ENCODE measurements around the gene TPST2. TPM values are rescaled to one million over a fixed set of nuclear protein-coding genes. Genes with fewer than 3 reads are reported as not detected.

The TPST2 gene
- total RNA-seq, 1 experiment from 2014 or later, result 11.8 TPM

DNA sequence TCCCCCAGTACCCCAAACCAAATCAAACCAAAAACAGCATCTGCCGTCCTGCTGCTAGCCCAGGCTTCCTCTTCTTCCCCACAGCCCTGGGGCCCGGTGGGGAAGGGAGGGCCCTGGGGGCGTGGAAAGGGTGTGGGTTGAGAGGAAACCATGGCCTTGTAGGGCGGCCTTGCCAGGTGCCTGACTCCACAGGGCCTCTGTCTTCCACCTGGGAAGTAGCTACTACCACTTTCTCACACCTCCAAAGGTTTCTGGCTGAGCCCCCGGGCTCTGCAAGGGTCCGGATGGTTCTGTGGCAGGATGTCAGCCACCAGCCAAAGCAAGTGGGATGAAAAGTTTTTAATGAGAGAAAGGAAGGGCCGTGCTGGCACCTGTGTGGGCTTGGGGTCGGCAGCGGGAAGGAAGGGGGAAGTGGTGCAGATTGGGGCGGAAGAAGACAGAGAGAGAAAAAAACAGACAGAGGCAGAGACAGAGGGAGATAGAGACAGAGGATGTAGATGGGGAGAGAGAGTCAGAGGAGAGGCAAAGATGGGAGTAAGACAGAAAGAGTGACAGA lies 10.5 kb downstream of the TPST2 start:
- no peak overlapping the region for H3K4me2 ChIP-seq (ENCODE audit: low read length)
- DNase-seq (ENCODE audit: low read depth, low spot score) (no peak), ATAC-seq (no peak)
- H3K9me2 ChIP-seq (ENCODE audit: insufficient read depth), result no peaks in the 10 kb centered on the region
- no peak overlapping the region for H3K4me3 ChIP-seq (replicated peaks in 1 of 2; ENCODE audit: low read depth in 1 of 2, low read length in 2 of 2)
- H3K27me3 ChIP-seq (ENCODE audit: insufficient read depth, low read length), result no peaks in the 10 kb centered on the region
- TF ChIP-seq, protein P1, sequence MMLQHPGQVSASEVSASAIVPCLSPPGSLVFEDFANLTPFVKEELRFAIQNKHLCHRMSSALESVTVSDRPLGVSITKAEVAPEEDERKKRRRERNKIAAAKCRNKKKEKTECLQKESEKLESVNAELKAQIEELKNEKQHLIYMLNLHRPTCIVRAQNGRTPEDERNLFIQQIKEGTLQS (IDR thresholded peaks at IDR 0.05), result no peak
- no peak for TF ChIP-seq ELF1 (IDR thresholded peaks at IDR 0.05; ENCODE audit: borderline replicate concordance, low read depth)
- ChIA-PET POLR2A (no interaction called here), CTCF (no interaction called here), RAD21 (ENCODE audit: low non-redundant PET in 1 of 2, low total read pairs in 2 of 2, uncharacterized antibody in 2 of 2, unreplicated experiment in 2 of 2) (no interaction called here)
- H3K27ac ChIP-seq (ENCODE audit: low read depth, low read length), result no peak overlapping the region
- H3K79me2 ChIP-seq (ENCODE audit: insufficient read depth, low read length), result 0 out of 2 replicates have a peak, but pooled peaks cover 2% of the 10 kb centered on the region
- H3K4me1 ChIP-seq (ENCODE audit: control insufficient read depth in 1 of 2, insufficient read depth in 2 of 2, low read length in 2 of 2), result no peaks in the 10 kb centered on the region
- no TSS peak for BruUV-seq (replicated peaks)
- H3K36me3 ChIP-seq (ENCODE audit: control insufficient read depth in 1 of 2, insufficient read depth in 2 of 2, low read length in 2 of 2), result no peaks in the 10 kb centered on the region
- H2AFZ ChIP-seq (ENCODE audit: low read depth, low read length, poor library complexity, severe bottlenecking), result no peak overlapping the region
- no peaks in the 10 kb centered on the region for H4K20me1 ChIP-seq (ENCODE audit: insufficient read depth)
- intact Hi-C loops (cut with micrococcal nuclease), result no loop called here
- H3K9ac ChIP-seq (ENCODE audit: low read length), result no peak overlapping the region
- H3K9me3 ChIP-seq (ENCODE audit: control insufficient read depth in 1 of 2, insufficient read depth in 1 of 2, low read depth in 1 of 2, low read length in 2 of 2), result no peaks in the 10 kb centered on the region

DNA sequence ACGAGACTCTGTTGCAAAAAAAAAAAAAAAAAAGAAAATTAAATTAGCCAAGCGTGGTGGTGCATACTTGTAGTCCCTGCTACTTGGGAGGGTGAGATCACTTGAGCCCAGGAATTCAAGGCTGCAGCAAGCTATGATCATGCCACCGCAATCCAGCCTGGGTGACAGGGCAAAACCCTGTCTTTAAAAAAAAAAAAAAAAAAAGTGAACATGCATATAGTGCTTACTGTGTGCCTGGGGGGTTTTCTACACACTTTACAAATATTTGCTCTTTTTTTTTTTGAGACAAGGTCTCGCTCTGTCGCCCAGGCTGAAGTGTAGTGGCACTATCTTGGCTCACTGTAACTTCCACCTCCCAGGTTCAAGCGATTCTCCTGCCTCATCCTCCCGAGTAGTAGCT lies 12.9 kb downstream of the TPST2 start:
- no peaks in the 10 kb centered on the region for H4K20me1 ChIP-seq (ENCODE audit: insufficient read depth)
- H3K27me3 ChIP-seq (ENCODE audit: insufficient read depth, low read length), result no peaks in the 10 kb centered on the region
- ATAC-seq, result no peak
- ChIA-PET RAD21 (ENCODE audit: low non-redundant PET in 1 of 2, low total read pairs in 2 of 2, uncharacterized antibody in 2 of 2, unreplicated experiment in 2 of 2) (no interaction called here), POLR2A (no interaction called here), CTCF (no interaction called here)
- no peaks in the 10 kb centered on the region for H3K4me1 ChIP-seq (ENCODE audit: control insufficient read depth in 1 of 2, insufficient read depth in 2 of 2, low read length in 2 of 2)
- no TSS peak for BruUV-seq (replicated peaks)
- H3K4me3 ChIP-seq (replicated peaks in 1 of 2; ENCODE audit: low read depth in 1 of 2, low read length in 2 of 2), result no peak overlapping the region
- intact Hi-C loops (cut with micrococcal nuclease), result no loop called here
- no peak overlapping the region for H3K9ac ChIP-seq (ENCODE audit: low read length)
- no peaks in the 10 kb centered on the region for H3K9me2 ChIP-seq (ENCODE audit: insufficient read depth)
- no peak overlapping the region for H3K4me2 ChIP-seq (ENCODE audit: low read length)
- DNase-seq (ENCODE audit: low read depth, low spot score), result no peak
- no peaks in the 10 kb centered on the region for H3K9me3 ChIP-seq (ENCODE audit: control insufficient read depth in 1 of 2, insufficient read depth in 1 of 2, low read depth in 1 of 2, low read length in 2 of 2)
- no peak overlapping the region for H2AFZ ChIP-seq (ENCODE audit: low read depth, low read length, poor library complexity, severe bottlenecking)
- no peaks in the 10 kb centered on the region for H3K79me2 ChIP-seq (ENCODE audit: insufficient read depth, low read length)
- no peaks in the 10 kb centered on the region for H3K36me3 ChIP-seq (ENCODE audit: control insufficient read depth in 1 of 2, insufficient read depth in 2 of 2, low read length in 2 of 2)
- no peak overlapping the region for H3K27ac ChIP-seq (ENCODE audit: low read depth, low read length)
- TF ChIP-seq, protein P2, sequence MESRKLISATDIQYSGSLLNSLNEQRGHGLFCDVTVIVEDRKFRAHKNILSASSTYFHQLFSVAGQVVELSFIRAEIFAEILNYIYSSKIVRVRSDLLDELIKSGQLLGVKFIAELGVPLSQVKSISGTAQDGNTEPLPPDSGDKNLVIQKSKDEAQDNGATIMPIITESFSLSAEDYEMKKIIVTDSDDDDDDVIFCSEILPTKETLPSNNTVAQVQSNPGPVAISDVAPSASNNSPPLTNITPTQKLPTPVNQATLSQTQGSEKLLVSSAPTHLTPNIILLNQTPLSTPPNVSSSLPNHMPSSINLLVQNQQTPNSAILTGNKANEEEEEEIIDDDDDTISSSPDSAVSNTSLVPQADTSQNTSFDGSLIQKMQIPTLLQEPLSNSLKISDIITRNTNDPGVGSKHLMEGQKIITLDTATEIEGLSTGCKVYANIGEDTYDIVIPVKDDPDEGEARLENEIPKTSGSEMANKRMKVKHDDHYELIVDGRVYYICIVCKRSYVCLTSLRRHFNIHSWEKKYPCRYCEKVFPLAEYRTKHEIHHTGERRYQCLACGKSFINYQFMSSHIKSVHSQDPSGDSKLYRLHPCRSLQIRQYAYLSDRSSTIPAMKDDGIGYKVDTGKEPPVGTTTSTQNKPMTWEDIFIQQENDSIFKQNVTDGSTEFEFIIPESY (IDR thresholded peaks at IDR 0.05; ENCODE audit: extremely low read depth, insufficient replicate concordance, low read length), result no peak
- no peak for TF ChIP-seq EZH2 (IDR thresholded peaks at IDR 0.05)
- no peak for TF ChIP-seq CEBPB (IDR thresholded peaks at IDR 0.05; ENCODE audit: low read depth)
- TF ChIP-seq SIN3A (IDR thresholded peaks at IDR 0.05; ENCODE audit: low read depth), result no peak
- no peak for TF ChIP-seq TCF7L2 (IDR thresholded peaks at IDR 0.05; ENCODE audit: borderline replicate concordance, extremely low read depth, insufficient read depth, insufficient read length)
- TF ChIP-seq JUND (IDR thresholded peaks at IDR 0.05), result no peak
- TF ChIP-seq, protein P3, sequence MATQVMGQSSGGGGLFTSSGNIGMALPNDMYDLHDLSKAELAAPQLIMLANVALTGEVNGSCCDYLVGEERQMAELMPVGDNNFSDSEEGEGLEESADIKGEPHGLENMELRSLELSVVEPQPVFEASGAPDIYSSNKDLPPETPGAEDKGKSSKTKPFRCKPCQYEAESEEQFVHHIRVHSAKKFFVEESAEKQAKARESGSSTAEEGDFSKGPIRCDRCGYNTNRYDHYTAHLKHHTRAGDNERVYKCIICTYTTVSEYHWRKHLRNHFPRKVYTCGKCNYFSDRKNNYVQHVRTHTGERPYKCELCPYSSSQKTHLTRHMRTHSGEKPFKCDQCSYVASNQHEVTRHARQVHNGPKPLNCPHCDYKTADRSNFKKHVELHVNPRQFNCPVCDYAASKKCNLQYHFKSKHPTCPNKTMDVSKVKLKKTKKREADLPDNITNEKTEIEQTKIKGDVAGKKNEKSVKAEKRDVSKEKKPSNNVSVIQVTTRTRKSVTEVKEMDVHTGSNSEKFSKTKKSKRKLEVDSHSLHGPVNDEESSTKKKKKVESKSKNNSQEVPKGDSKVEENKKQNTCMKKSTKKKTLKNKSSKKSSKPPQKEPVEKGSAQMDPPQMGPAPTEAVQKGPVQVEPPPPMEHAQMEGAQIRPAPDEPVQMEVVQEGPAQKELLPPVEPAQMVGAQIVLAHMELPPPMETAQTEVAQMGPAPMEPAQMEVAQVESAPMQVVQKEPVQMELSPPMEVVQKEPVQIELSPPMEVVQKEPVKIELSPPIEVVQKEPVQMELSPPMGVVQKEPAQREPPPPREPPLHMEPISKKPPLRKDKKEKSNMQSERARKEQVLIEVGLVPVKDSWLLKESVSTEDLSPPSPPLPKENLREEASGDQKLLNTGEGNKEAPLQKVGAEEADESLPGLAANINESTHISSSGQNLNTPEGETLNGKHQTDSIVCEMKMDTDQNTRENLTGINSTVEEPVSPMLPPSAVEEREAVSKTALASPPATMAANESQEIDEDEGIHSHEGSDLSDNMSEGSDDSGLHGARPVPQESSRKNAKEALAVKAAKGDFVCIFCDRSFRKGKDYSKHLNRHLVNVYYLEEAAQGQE (IDR thresholded peaks at IDR 0.05; ENCODE audit: low read depth), result no peak
- no peak for TF ChIP-seq SRF (IDR thresholded peaks at IDR 0.05; ENCODE audit: low read depth)
- TF ChIP-seq, protein P1 (IDR thresholded peaks at IDR 0.05), result no peak
- TF ChIP-seq SP1 (IDR thresholded peaks at IDR 0.05; ENCODE audit: low read depth), result no peak
- TF ChIP-seq FOSL1 (IDR thresholded peaks at IDR 0.05; ENCODE audit: low read depth), result no peak
- TF ChIP-seq ZNF274 (IDR thresholded peaks at IDR 0.05; ENCODE audit: low read depth, low read length), result no peak

Data from HCT116 (cell line).